Nephron progenitor cell (in vitro differentiated cells): Measurements from ENCODE around the gene DOK7.
A peak's percentile ranks its signal among the peaks of the same experiment; 100 is the strongest.
"Not testable (repeated sequence)": the region's sequence is repeated elsewhere in the genome, so short reads cannot be mapped to it uniquely, and the experiment has no call there.

Source experiments
- DNase-seq: peaks from one replicate; pipeline ENCODE4 v3.0.0; 2021
- H3K27ac Mint-ChIP-seq: 2 replicates; pipeline ENCODE4 v1.8.0; 2021; ENCODE audit warnings: mild to moderate bottlenecking, moderate library complexity, mixed read lengths
- H3K27me3 Mint-ChIP-seq: 2 replicates; pipeline ENCODE4 v1.8.0; 2021; ENCODE audit warnings: mild to moderate bottlenecking, low read depth, mixed read lengths; ENCODE audit not compliant: poor library complexity
- H3K36me3 Mint-ChIP-seq: 2 replicates; pipeline ENCODE4 v1.8.0; 2021; ENCODE audit warnings: low read depth, mixed read lengths
- H3K4me1 Mint-ChIP-seq: 2 replicates; pipeline ENCODE4 v1.8.0; 2021; ENCODE audit warnings: mixed read lengths
- H3K4me3 Mint-ChIP-seq: 2 replicates; pipeline ENCODE4 v1.8.0; 2021; ENCODE audit warnings: mild to moderate bottlenecking, moderate library complexity, mixed read lengths
- H3K9me3 Mint-ChIP-seq: 2 replicates; pipeline ENCODE4 v1.8.0; 2021; ENCODE audit warnings: mild to moderate bottlenecking, moderate library complexity, mixed read lengths
- CTCF ChIP-seq: fragments of 200-600 bp; sonication (generic); IDR thresholded peaks from 2 replicates; pipeline ENCODE4 v1.5.0; 2021; ENCODE audit warnings: antibody characterized with exemption

The DOK7 gene

GRCh38 chr4:3533423-3533820 is 70.3 kb downstream of the DOK7 start:
- Mint-ChIP-seq H3K9me3 (peaks cover 13% of the 10 kb centered on the region), H3K4me3 (peak overlapping the region; percentile 59), H3K27ac (no peak overlapping the region), H3K4me1 (peaks cover 41% of the 10 kb centered on the region), H3K36me3 (peaks cover 16% of the 10 kb centered on the region), H3K27me3 (peaks cover 25% of the 10 kb centered on the region)
- no peak for DNase-seq
- no peak for TF ChIP-seq CTCF

GRCh38 chr4:3535812-3536211 is 72.7 kb downstream of the DOK7 start:
- not testable (repeated sequence) for H3K27ac Mint-ChIP-seq

GRCh38 chr4:3538906-3539305 is 75.8 kb downstream of the DOK7 start:
- DNase-seq, result not testable (repeated sequence)

More at GRCh38 chr4:3535812-3536211, 72.7 kb downstream of the DOK7 start:
- Mint-ChIP-seq H3K27me3 (peaks cover 29% of the 10 kb centered on the region), H3K36me3 (peaks cover 11% of the 10 kb centered on the region), H3K4me1 (peaks cover 27% of the 10 kb centered on the region), H3K9me3 (peaks cover 21% of the 10 kb centered on the region)
- DNase-seq, H3K4me3 Mint-ChIP-seq: not testable (repeated sequence)

GRCh38 chr4:3543415-3543814 is 80.3 kb downstream of the DOK7 start:
- DNase-seq, H3K4me3 Mint-ChIP-seq, H3K27ac Mint-ChIP-seq, H3K4me1 Mint-ChIP-seq, H3K36me3 Mint-ChIP-seq: not testable (repeated sequence)
- H3K9me3 Mint-ChIP-seq, result peaks cover 12% of the 10 kb centered on the region
- peaks cover 13% of the 10 kb centered on the region for H3K27me3 Mint-ChIP-seq

More at GRCh38 chr4:3538906-3539305, 75.8 kb downstream of the DOK7 start:
- H3K4me1 Mint-ChIP-seq, H3K27ac Mint-ChIP-seq, H3K36me3 Mint-ChIP-seq, H3K4me3 Mint-ChIP-seq: not testable (repeated sequence)
- H3K27me3 Mint-ChIP-seq, result peaks cover 21% of the 10 kb centered on the region
- peaks cover 25% of the 10 kb centered on the region for H3K9me3 Mint-ChIP-seq
